Caco-2 (cell line): ENCODE results near the gene COL4A2. TPM values are rescaled to one million over a fixed set of nuclear protein-coding genes. Genes with fewer than 3 reads are reported as not detected.

Experiments
- BruUV-seq: library from RNA; stranded (reverse); fragments of 400-500 nt; replicated peaks from 2 replicates; lab custom pipeline; 2021; lab: Mats Ljungman, UMichigan
- CTCF ChIA-PET: fragments of 300-600 bp; sonication (Branson Sonifier 250); formaldehyde crosslinking; loops from one replicate; lab custom pipeline; 2022; ENCODE audit warnings: antibody characterized with exemption; lab: Charles Lee
- POLR2A ChIA-PET: fragments of 300-600 bp; sonication (Branson Sonifier 250); formaldehyde crosslinking; loops from one replicate; lab custom pipeline; 2022; ENCODE audit warnings: antibody characterized with exemption; lab: Charles Lee
- DNase-seq, 2 experiments: peaks; one replicate each; pipeline versions ENCODE4 v3.0.0 to v3.0.0-alpha.2; 2020 to 2022
- H3K27me3 ChIP-seq: replicated peaks from 2 replicates; pipeline ENCODE4 v1.6.0; 2011; ENCODE audit warnings: low read length; ENCODE audit not compliant: control insufficient read depth, insufficient read depth
- H3K36me3 ChIP-seq: 2 replicates; pipeline ENCODE4 v1.5.1; 2011; ENCODE audit warnings: low read length; ENCODE audit not compliant: control insufficient read depth, insufficient read depth
- H3K4me1 ChIP-seq: fragments of 250-450 bp; sonication (Bioruptor Pico); 2 replicates; pipeline ENCODE4 v1.5.1; 2020; ENCODE audit warnings: mild to moderate bottlenecking
- H3K4me3 ChIP-seq: 2 replicates; pipeline ENCODE4 v1.5.1; 2011; ENCODE audit warnings: low read depth, mild to moderate bottlenecking, control low read depth, low read length
- H3K9me3 ChIP-seq: fragments of 250-450 bp; sonication (Bioruptor Pico); 2 replicates; pipeline ENCODE4 v1.5.1; 2020; ENCODE audit warnings: mild to moderate bottlenecking, moderate library complexity
- H3K27ac Mint-ChIP-seq: one replicate; pipeline ENCODE4 v1.8.0; 2022; ENCODE audit warnings: mixed read lengths; ENCODE audit not compliant: unreplicated experiment
- H3K27me3 Mint-ChIP-seq: one replicate; pipeline ENCODE4 v1.8.0; 2022; ENCODE audit warnings: mixed read lengths; ENCODE audit not compliant: insufficient read depth, unreplicated experiment
- H3K36me3 Mint-ChIP-seq: one replicate; pipeline ENCODE4 v1.8.0; 2022; ENCODE audit warnings: mild to moderate bottlenecking, mixed read lengths; ENCODE audit not compliant: insufficient read depth, unreplicated experiment
- H3K4me1 Mint-ChIP-seq: one replicate; pipeline ENCODE4 v1.8.0; 2022; ENCODE audit warnings: low read depth, mixed read lengths; ENCODE audit not compliant: unreplicated experiment
- H3K4me3 Mint-ChIP-seq: one replicate; pipeline ENCODE4 v1.8.0; 2022; ENCODE audit warnings: mild to moderate bottlenecking, moderate library complexity, mixed read lengths; ENCODE audit not compliant: unreplicated experiment
- H3K9me3 Mint-ChIP-seq: one replicate; pipeline ENCODE4 v1.8.0; 2022; ENCODE audit warnings: mixed read lengths; ENCODE audit not compliant: unreplicated experiment
- CTCF ChIP-seq, 2 experiments: fragments of 200-600 bp in 1 of 2; IDR thresholded peaks; 1 replicate in 1 of 2; 2 replicates in 1 of 2; pipeline versions ENCODE4 v1.5.1 to v1.8.0; 2011 to 2022; ENCODE audit warnings: antibody characterized with exemption in 1 of 2, control low read depth in 1 of 2, inconsistent platforms in 1 of 2, low read depth in 1 of 2, low read length in 1 of 2, mild to moderate bottlenecking in 1 of 2, moderate library complexity in 1 of 2; ENCODE audit not compliant: insufficient read depth in 1 of 2, severe bottlenecking in 1 of 2, unreplicated experiment in 1 of 2
- intact Hi-C: fragments of 100-400 bp; cut with micrococcal nuclease; formaldehyde crosslinking; loops from one replicate; pipeline ENCODE4 v1.10.0; 2022; ENCODE audit not compliant: unreplicated experiment
- total RNA-seq: library from RNA; stranded (reverse); gene quantifications from 2 replicates; pipeline ENCODE4 v1.2.3, GENCODE V29; 2022

Gene COL4A2
- total RNA-seq, 1 experiment from 2014 or later = 19.2 TPM

DNA sequence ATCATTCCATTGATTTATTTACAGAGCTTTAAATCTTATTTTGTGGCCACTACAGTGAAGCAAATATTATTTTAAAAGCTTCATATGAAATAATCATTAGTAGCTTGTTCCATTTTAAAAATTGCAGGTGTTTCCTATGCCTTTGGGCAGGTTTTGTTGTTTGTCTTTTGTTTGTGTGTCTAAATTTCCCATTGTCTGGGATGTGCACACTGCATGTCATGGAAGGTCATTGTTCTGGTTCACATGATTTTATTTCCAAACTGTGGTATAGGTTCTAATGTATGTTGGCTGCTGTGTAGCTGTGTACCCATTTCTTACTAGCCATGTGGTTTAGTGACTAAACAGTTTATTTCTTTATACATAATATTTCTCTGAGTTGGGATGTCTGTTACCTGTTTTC, 65.6 kb downstream of the COL4A2 start:
- no peaks in the 10 kb centered on the region for H3K9me3 Mint-ChIP-seq
- Histone ChIP-seq H3K4me3 (no peak overlapping the region), H3K27me3 (no peaks in the 10 kb centered on the region), H3K9me3 (no peaks in the 10 kb centered on the region), H3K4me1 (0 out of 2 replicates have a peak, but pooled peaks cover 4% of the 10 kb centered on the region), H3K36me3 (no peaks in the 10 kb centered on the region)
- H3K27ac Mint-ChIP-seq = no peak overlapping the region
- H3K36me3 Mint-ChIP-seq = no peaks in the 10 kb centered on the region
- no TSS peak for BruUV-seq
- H3K4me3 Mint-ChIP-seq = no peak overlapping the region
- H3K27me3 Mint-ChIP-seq = no peaks in the 10 kb centered on the region
- ChIA-PET POLR2A (no interaction called here), CTCF (no interaction called here)
- H3K4me1 Mint-ChIP-seq = peaks cover 11% of the 10 kb centered on the region
- DNase-seq = no peak
- intact Hi-C loops = no loop called here
- TF ChIP-seq CTCF (IDR thresholded peaks at IDR 0.05; ENCODE audit: insufficient read depth in 1 of 2, low read depth in 1 of 2, low read length in 1 of 2, severe bottlenecking in 1 of 2, unreplicated experiment in 1 of 2) = no peak

DNA sequence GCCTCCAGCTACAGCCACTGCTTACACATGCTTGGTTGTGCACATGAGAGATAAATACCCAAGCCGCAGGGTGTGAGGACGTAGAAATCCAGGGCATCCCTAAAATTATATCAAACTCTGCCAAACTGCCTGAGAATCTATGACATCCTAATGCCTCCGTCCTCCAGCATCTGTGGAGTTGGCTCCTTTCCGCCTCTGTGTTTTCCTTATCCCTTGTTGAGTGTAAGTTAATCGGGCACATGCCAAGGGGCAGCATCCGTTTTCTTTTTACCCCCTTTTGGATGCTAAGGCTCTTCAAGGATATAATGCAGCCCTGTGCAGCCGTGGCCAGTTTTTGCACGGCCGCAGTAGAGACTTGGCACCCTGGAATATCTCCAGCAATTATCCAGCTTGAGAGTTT, 66.5 kb downstream of the COL4A2 start:
- no peaks in the 10 kb centered on the region for H3K9me3 ChIP-seq
- H3K27me3 ChIP-seq = no peaks in the 10 kb centered on the region
- no peaks in the 10 kb centered on the region for H3K36me3 ChIP-seq
- H3K27ac Mint-ChIP-seq = no peak overlapping the region
- H3K9me3 Mint-ChIP-seq = no peaks in the 10 kb centered on the region
- CTCF ChIA-PET = no interaction called here
- no peak overlapping the region for H3K4me3 Mint-ChIP-seq
- no peak overlapping the region for H3K4me3 ChIP-seq
- peaks cover 1% of the 10 kb centered on the region for H3K4me1 Mint-ChIP-seq
- H3K4me1 ChIP-seq = no peaks in the 10 kb centered on the region
- POLR2A ChIA-PET = no interaction called here
- intact Hi-C loops = no loop called here
- TF ChIP-seq CTCF (IDR thresholded peaks at IDR 0.05; ENCODE audit: insufficient read depth in 1 of 2, low read depth in 1 of 2, low read length in 1 of 2, severe bottlenecking in 1 of 2, unreplicated experiment in 1 of 2) = no peak
- no peaks in the 10 kb centered on the region for H3K36me3 Mint-ChIP-seq
- no TSS peak for BruUV-seq
- H3K27me3 Mint-ChIP-seq = no peaks in the 10 kb centered on the region
- no peak for DNase-seq

DNA sequence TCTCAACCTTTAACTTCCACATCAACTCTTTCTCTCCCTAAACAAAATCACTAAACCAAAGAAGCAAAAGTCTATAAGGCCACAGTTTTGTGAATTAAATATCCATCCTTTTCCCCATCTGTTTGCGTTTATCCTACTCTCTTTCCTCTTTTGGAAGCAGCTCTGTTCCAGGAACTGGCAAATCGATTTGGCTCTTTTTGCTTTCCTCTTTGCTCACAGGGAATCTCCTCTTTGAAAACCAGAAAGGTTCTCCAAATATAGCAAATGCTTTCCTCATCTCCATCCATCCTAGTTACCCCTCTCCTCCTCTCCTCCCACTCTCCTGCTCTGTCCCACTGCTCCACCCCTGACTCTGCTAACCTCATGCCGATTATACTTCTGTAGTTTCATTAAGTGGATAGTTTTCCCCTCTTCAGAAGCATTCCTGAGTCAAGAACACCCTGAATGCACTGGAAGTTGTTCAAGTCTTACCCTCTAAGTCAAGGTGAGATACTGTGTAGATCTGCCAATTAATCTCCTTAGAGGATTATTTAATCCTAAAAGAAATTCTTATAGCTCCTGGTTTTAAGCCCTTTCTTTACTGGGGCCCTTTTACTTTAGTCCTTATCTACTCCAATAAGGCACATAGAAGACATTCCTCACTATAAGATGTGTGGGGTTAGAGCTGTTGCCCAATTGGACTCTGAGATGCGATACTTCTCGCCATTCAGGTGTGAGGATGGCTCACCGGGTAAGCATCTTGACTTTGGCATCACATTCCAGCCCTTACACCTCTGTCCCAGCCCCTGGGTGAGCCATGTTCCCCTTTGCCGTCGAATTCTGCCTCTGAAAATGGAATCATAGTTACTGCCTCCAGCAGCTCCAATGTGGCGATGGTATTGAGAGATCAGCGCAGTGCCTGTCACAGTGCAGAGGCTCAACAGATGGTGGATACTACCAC, 67.6 kb downstream of the COL4A2 start:
- CTCF ChIA-PET = no interaction called here
- intact Hi-C loops = no loop called here
- peaks cover 2% of the 10 kb centered on the region for H3K4me1 ChIP-seq
- H3K27me3 Mint-ChIP-seq = no peaks in the 10 kb centered on the region
- H3K9me3 ChIP-seq = no peaks in the 10 kb centered on the region
- H3K27ac Mint-ChIP-seq = no peak overlapping the region
- no peaks in the 10 kb centered on the region for H3K4me1 Mint-ChIP-seq
- H3K4me3 Mint-ChIP-seq = no peak overlapping the region
- no peaks in the 10 kb centered on the region for H3K27me3 ChIP-seq
- BruUV-seq = no TSS peak
- no peak for TF ChIP-seq CTCF (IDR thresholded peaks at IDR 0.05; ENCODE audit: insufficient read depth in 1 of 2, low read depth in 1 of 2, low read length in 1 of 2, severe bottlenecking in 1 of 2, unreplicated experiment in 1 of 2)
- H3K36me3 ChIP-seq = no peaks in the 10 kb centered on the region
- POLR2A ChIA-PET = no interaction called here
- no peak overlapping the region for H3K4me3 ChIP-seq
- DNase-seq = no peak
- no peaks in the 10 kb centered on the region for H3K36me3 Mint-ChIP-seq
- no peaks in the 10 kb centered on the region for H3K9me3 Mint-ChIP-seq
